ENCODE data around the gene SSC4D.
A peak's percentile ranks its signal among the peaks of the same experiment; 100 is the strongest.
"Not testable (repeated sequence)": the region's sequence is repeated elsewhere in the genome, so short reads cannot be mapped to it uniquely, and the experiment has no call there.

The SSC4D gene

DNA sequence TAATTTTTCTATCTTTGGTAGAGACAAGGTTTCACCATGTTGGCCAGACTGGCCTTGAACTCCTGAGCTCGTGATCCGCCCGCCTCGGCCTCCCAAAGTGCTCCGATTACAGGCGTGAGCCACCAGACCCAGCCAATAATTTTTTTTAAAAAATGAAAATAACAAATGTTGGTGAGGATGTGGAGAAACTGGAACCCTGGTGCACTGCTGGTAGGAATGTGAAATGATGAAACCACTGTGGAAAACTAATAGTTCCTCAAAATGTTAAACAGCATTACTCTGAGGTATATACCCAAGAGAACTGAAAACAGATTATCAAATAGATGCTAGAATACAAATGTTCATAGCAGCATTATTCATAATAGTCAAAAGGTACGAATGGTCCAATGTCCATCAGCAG lies 27.7 kb downstream of the SSC4D start:
- DNase-seq, result no peak

- DNase-seq, result peak; percentile 30
Measured at GRCh38 chr7:76380623-76380966, 28.9 kb downstream of the SSC4D start.

- DNase-seq, result peak; percentile 59
Measured at GRCh38 chr7:76377186-76377918, 32.1 kb downstream of the SSC4D start.

- DNase-seq, result no peak
Measured at GRCh38 chr7:76375251-76375650, 34.2 kb downstream of the SSC4D start.

DNA sequence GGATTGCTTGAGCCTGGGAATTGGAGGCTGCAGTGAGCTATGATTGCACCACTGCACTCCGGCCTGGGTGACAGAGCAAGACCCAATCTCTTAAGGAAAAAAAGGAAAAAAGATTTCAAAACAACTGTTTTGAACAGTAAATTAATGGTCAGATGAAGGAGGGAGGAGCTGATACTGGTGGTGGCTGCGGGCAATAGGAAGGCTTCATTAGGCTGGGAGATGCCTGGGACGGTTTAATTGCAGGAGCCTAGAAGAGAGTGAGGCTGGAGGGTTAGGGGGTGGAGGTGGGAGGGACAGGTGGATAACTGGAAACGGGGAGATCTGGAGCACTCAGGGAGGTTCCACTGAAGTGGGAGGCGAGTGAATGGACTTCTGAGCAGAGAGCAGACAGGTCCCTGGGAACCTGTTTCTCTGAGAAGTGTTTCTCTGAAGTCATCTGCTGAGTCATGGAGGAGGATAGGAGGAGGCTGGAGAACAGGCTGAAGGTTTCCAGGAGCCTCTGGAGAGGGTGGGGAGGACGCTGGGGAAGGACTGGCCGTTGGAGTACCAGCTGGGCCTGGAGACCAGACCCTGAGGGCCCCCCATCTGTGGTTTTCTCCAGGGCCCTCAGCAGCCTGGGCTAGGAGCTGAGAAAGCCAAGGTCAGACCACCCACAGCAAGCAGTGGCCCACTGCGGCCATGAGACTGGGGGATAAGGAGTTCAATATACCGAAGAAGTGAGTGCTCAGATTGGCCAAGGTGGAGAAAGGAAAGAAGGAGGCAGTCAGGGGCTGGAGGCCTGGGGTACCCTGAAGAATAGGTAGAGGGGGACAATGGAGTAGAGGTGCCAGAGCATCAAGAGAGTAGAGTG lies 36.3 kb downstream of the SSC4D start:
- DNase-seq, result peak; percentile 62

DNA sequence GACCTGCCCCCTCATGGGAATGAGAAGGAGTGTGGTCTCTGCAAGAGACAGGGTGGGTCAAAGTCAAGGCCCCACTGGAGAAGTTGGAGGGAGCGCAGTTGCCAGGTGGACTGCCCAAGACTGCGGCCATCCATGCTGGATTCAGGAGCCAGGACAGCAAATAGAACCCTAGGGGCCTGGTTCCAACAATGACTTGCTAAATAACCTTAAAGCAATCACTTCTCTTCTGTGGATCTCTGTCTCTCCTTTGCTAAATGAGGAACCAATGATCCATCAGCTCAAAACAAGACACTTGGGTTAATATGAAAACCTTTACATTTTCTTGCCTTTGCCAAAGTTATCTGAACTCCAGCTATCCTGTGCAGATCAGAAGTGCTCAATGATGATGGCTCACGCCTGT lies 38.1 kb downstream of the SSC4D start:
- DNase-seq, result no peak

- no peak for DNase-seq
Measured at GRCh38 chr7:76369018-76369417, 40.5 kb downstream of the SSC4D start.

DNA sequence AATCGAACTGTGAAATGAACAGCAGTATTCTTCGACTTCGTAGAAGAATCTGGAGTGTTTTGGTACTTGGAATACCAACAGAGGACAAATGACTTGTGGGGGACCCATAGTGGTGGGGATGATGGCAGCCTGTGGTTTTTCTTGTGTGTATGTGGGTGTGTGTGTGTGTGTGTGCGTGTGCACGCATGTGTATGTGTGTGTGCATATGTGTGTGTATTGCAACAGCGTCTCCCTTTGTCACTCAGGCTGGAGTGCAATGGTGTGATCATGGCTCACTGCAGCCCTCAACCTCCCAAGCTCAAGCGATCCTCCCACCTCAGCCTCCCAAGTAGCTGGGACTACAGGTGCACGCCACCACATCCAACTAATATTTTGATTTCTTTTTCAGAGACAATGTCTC lies 41.3 kb downstream of the SSC4D start:
- no peak for DNase-seq

GRCh38 chr7:76364198-76364584 lies 45.3 kb downstream of the SSC4D start:
- DNase-seq, result peak; percentile 54

GRCh38 chr7:76363754-76364153 lies 45.7 kb downstream of the SSC4D start:
- DNase-seq, result not testable (repeated sequence)

GRCh38 chr7:76359978-76360638 lies 49.4 kb downstream of the SSC4D start:
- peak; percentile 31 for DNase-seq

DNA sequence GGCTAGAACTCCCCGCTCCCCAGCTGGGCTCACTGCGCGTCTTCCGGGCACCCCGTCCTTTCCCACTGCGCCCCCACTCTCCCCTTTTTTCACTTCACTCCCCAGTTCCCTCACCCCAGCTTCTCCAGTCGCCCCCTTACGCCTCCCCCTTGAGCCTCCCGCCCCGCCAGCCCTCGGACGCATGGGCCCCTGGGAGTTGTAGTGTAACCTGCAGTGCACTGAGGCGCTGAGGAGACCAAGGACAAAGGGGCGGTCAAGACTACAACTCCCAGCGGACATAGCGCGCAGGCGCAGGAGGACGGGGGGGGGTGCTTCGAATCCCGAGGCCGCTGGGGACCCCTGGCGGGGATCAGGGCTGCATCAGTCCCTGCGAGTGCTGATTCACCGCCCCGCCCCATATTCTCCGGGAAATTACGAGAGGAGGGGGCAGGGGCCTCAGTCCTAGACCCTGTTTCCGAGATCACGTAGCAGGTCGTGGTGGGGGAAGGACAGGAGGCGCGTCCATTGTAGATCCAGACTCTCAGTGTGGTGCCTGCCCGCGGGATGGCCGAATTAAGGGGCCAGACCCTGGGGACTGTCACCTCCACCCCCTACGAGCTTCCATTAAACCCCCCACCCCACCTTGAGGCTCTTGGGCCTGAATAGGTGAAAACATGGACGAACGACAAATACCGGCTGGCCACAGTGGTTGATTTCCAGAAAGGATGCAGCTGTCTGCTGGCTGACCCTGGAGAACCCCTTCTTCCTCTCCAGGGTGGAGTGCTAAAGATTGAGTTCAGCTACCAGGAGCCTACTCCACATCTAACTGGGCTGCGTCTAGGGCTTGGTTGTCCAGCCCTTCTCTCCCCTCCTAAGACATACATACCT lies 50.2 kb downstream of the SSC4D start:
- peak; percentile 99 for DNase-seq

GRCh38 chr7:76358481-76359110 lies 50.9 kb downstream of the SSC4D start, which contains the start of gene YWHAG:
YWHAG (minus strand) TSS chr7:76358991; CDS start chr7:76358808, 183 bp downstream.
- DNase-seq, result no peak

GRCh38 chr7:76358011-76358480 lies 51.5 kb downstream of the SSC4D start:
- peak; percentile 40 for DNase-seq

- no peak for DNase-seq
Measured at GRCh38 chr7:76357475-76358010, 52.0 kb downstream of the SSC4D start.

GRCh38 chr7:76356823-76357222 lies 52.7 kb downstream of the SSC4D start:
- peak; percentile 21 for DNase-seq

- no peak for DNase-seq
Measured at GRCh38 chr7:76356115-76356514, 53.4 kb downstream of the SSC4D start.

GRCh38 chr7:76354981-76355730 lies 54.3 kb downstream of the SSC4D start:
- no peak for DNase-seq

DNA sequence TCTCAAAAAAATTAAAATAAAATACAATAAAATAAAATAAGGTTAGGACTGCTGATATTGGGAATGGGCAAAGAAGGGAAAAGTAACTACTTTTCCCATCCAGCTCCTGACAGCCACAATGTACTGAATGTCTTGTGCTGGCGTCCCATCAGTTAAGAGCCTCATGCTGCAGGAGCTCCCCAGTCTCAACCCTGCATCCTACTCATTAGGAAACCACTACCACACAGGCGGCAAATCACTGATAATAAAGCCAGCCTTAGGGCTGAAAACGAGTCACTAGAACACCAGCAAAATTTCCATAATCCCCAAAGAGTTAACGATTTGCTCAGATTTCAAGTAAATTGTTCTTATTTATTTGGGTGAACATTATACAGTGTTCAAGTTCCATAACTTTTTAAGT lies 55.0 kb downstream of the SSC4D start:
- no peak for DNase-seq

DNA sequence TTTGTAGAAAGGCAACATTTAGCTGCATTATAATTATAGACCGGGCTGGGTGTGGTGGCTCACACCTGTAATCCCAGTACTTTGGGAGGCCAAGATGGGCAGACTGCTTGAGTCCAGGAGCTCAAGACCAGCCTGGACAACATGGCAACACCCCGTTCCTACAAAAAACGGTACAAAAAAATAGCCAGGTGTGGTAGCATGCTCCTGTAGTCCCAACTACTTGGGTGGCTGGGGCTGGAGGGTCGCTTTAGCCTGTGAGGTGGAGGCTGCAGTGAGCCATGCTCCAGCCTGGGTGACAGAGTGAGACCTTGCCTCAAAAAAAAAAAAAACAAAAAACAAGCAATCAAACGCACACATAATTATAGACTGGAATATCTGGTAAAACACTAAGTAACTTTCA lies 55.8 kb downstream of the SSC4D start:
- no peak for DNase-seq

GRCh38 chr7:76352193-76352592 lies 57.3 kb downstream of the SSC4D start:
- peak; percentile 57 for DNase-seq
